Measurements from ENCODE around the gene CTNNA3.

GRCh38 chr10:67464278-67464677, 231.7 kb downstream of the CTNNA3 start:
- TF ChIP-seq POLR2A (IDR thresholded peaks at IDR 0.05): no peak
- no peak for TF ChIP-seq CTCF (IDR thresholded peaks at IDR 0.05 in 8 of 11, conservative IDR thresholded peaks at IDR 0.05 in 3 of 11)
- no peak for TF ChIP-seq POLR2AphosphoS5 (IDR thresholded peaks at IDR 0.05)

Data from spleen (tissue), 7 donors.